HFF-Myc (cell line): ENCODE data around the gene TBX10.
"Not testable (repeated sequence)": the region's sequence is repeated elsewhere in the genome, so short reads cannot be mapped to it uniquely, and the experiment has no call there.

Source experiments
- DNase-seq: peaks from one replicate; pipeline ENCODE4 v3.0.0-alpha.2; 2011; ENCODE audit warnings: low read depth; ENCODE audit errors: extremely low read depth
- H3K4me3 ChIP-seq: replicated peaks from 2 replicates; pipeline ENCODE4 v1.5.1; 2011; ENCODE audit warnings: low read depth, mild to moderate bottlenecking, control low read depth, low read length
- CTCF ChIP-seq: IDR thresholded peaks from 2 replicates; pipeline ENCODE4 v1.5.1; 2012; ENCODE audit warnings: mild to moderate bottlenecking, low read depth, low read length, control low read depth; ENCODE audit errors: missing control alignments

The TBX10 gene

GRCh38 chr11:67627812-67628624, 11.5 kb downstream of the TBX10 start:
- DNase-seq: no peak
- H3K4me3 ChIP-seq: no peak overlapping the region
- TF ChIP-seq CTCF: no peak

- no peak for DNase-seq
- no peak overlapping the region for H3K4me3 ChIP-seq
- TF ChIP-seq CTCF: no peak
Measured at GRCh38 chr11:67627441-67627811, 12.1 kb downstream of the TBX10 start.

GRCh38 chr11:67626970-67627369, 12.6 kb downstream of the TBX10 start:
- no peak for DNase-seq
- no peak overlapping the region for H3K4me3 ChIP-seq
- TF ChIP-seq CTCF: no peak

- not testable (repeated sequence) for H3K4me3 ChIP-seq, DNase-seq
Measured at GRCh38 chr11:67626131-67626833, 13.3 kb downstream of the TBX10 start.

GRCh38 chr11:67623795-67624194, 15.8 kb downstream of the TBX10 start:
- DNase-seq, H3K4me3 ChIP-seq: not testable (repeated sequence)

GRCh38 chr11:67622905-67623304, 16.7 kb downstream of the TBX10 start:
- not testable (repeated sequence) for DNase-seq

GRCh38 chr11:67621928-67622327, 17.6 kb downstream of the TBX10 start:
- DNase-seq, H3K4me3 ChIP-seq: not testable (repeated sequence)

More at GRCh38 chr11:67622905-67623304, 16.7 kb downstream of the TBX10 start:
- not testable (repeated sequence) for H3K4me3 ChIP-seq

- H3K4me3 ChIP-seq: not testable (repeated sequence)
Measured at GRCh38 chr11:67620621-67621020, 18.9 kb downstream of the TBX10 start.

GRCh38 chr11:67619683-67620618, 19.6 kb downstream of the TBX10 start:
- DNase-seq: not testable (repeated sequence)

More at GRCh38 chr11:67620621-67621020, 18.9 kb downstream of the TBX10 start:
- not testable (repeated sequence) for DNase-seq

GRCh38 chr11:67618901-67619659, 20.5 kb downstream of the TBX10 start:
- not testable (repeated sequence) for H3K4me3 ChIP-seq, DNase-seq

More at GRCh38 chr11:67619683-67620618, 19.6 kb downstream of the TBX10 start:
- H3K4me3 ChIP-seq: not testable (repeated sequence)
